Panc1 (cell line): Measurements from ENCODE around the gene XRCC6.
"Not testable (repeated sequence)": the region's sequence is repeated elsewhere in the genome, so short reads cannot be mapped to it uniquely, and the experiment has no call there.

Source experiments
- POLR2AphosphoS5 ChIP-seq: IDR thresholded peaks from 2 replicates; pipeline ENCODE4 v1.6.1; 2012; ENCODE audit warnings: mild to moderate bottlenecking, low read depth, low read length, moderate library complexity
- SIN3A ChIP-seq: IDR thresholded peaks from 2 replicates; pipeline ENCODE4 v1.6.1; 2012; ENCODE audit warnings: low read depth, mild to moderate bottlenecking, low read length, moderate library complexity, borderline replicate concordance; ENCODE audit not compliant: insufficient read depth
- TCF7L2 ChIP-seq: IDR thresholded peaks from 2 replicates; pipeline ENCODE4 v1.6.1; 2011; ENCODE audit warnings: mild to moderate bottlenecking, low read depth, low read length, inconsistent platforms
- TF ChIP-seq, protein P1 (sequence below): fragments of 450-650 bp; IDR thresholded peaks from 2 replicates; pipeline ENCODE4 v1.5.1; 2017; ENCODE audit warnings: mild to moderate bottlenecking
- TF ChIP-seq, protein P2 (sequence below), 2 experiments: IDR thresholded peaks; 2 replicates each; pipeline ENCODE4 v1.6.1; 2011 to 2012; ENCODE audit warnings: low read depth in 2 of 2, control low read depth in 1 of 2, low read length in 1 of 2, mild to moderate bottlenecking in 1 of 2, moderate library complexity in 1 of 2; ENCODE audit not compliant: insufficient read depth in 1 of 2

DNA sequence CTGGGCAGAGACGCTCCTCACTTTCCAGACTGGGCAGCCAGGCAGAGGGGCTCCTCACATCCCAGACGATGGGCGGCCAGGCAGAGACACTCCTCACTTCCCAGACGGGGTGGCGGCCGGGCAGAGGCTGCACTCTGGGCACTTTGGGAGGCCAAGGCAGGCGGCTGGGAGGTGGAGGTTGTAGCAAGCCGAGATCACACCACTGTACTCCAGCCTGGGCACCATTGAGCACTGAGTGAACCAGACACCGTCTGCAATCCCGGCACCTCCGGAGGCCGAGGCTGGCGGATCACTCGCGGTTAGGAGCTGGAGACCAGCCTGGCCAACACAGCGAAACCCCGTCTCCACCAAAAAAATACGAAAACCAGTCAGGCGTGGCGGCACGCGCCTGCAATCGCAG lies 10.5 kb downstream of the XRCC6 start:
- TF ChIP-seq, protein P1, sequence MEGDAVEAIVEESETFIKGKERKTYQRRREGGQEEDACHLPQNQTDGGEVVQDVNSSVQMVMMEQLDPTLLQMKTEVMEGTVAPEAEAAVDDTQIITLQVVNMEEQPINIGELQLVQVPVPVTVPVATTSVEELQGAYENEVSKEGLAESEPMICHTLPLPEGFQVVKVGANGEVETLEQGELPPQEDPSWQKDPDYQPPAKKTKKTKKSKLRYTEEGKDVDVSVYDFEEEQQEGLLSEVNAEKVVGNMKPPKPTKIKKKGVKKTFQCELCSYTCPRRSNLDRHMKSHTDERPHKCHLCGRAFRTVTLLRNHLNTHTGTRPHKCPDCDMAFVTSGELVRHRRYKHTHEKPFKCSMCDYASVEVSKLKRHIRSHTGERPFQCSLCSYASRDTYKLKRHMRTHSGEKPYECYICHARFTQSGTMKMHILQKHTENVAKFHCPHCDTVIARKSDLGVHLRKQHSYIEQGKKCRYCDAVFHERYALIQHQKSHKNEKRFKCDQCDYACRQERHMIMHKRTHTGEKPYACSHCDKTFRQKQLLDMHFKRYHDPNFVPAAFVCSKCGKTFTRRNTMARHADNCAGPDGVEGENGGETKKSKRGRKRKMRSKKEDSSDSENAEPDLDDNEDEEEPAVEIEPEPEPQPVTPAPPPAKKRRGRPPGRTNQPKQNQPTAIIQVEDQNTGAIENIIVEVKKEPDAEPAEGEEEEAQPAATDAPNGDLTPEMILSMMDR, result not testable (repeated sequence)
- TF ChIP-seq POLR2AphosphoS5, TCF7L2, SIN3A: not testable (repeated sequence)
- TF ChIP-seq, protein P2, sequence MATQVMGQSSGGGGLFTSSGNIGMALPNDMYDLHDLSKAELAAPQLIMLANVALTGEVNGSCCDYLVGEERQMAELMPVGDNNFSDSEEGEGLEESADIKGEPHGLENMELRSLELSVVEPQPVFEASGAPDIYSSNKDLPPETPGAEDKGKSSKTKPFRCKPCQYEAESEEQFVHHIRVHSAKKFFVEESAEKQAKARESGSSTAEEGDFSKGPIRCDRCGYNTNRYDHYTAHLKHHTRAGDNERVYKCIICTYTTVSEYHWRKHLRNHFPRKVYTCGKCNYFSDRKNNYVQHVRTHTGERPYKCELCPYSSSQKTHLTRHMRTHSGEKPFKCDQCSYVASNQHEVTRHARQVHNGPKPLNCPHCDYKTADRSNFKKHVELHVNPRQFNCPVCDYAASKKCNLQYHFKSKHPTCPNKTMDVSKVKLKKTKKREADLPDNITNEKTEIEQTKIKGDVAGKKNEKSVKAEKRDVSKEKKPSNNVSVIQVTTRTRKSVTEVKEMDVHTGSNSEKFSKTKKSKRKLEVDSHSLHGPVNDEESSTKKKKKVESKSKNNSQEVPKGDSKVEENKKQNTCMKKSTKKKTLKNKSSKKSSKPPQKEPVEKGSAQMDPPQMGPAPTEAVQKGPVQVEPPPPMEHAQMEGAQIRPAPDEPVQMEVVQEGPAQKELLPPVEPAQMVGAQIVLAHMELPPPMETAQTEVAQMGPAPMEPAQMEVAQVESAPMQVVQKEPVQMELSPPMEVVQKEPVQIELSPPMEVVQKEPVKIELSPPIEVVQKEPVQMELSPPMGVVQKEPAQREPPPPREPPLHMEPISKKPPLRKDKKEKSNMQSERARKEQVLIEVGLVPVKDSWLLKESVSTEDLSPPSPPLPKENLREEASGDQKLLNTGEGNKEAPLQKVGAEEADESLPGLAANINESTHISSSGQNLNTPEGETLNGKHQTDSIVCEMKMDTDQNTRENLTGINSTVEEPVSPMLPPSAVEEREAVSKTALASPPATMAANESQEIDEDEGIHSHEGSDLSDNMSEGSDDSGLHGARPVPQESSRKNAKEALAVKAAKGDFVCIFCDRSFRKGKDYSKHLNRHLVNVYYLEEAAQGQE (IDR thresholded peaks at IDR 0.05; ENCODE audit: insufficient read depth in 1 of 2, low read depth in 2 of 2, low read length in 1 of 2), result not testable (repeated sequence)
